GM12878 (cell line): ENCODE data around the gene CRYGD. TPM values are rescaled to one million over a fixed set of nuclear protein-coding genes. Genes with fewer than 3 reads are reported as not detected.

Experiments
- ATAC-seq: fragments of 200-7000 bp; cut with Tn5 transposase; 3 replicates; pipeline ENCODE4 v1.9.1; 2020; ENCODE audit warnings: mild to moderate bottlenecking, moderate library complexity
- BruUV-seq: library from RNA; stranded (reverse); fragments of 400-500 nt; replicated peaks from 2 replicates; lab custom pipeline; 2021; lab: Mats Ljungman, UMichigan
- CTCF ChIA-PET: fragments of 300-600 bp; sonication (Branson Sonifier 250); formaldehyde crosslinking; extraction: SDS; loops from one replicate; lab custom pipeline; 2021; ENCODE audit warnings: inconsistent platforms; lab: Yijun Ruan, JAX
- POLR2A ChIA-PET: fragments of 350-600 bp; formaldehyde crosslinking; extraction: SDS; loops from one replicate; lab custom pipeline; 2021; ENCODE audit warnings: inconsistent platforms; lab: Charles Lee
- RAD21 ChIA-PET: fragments of 300-600 bp; sonication (Branson Sonifier 250); formaldehyde crosslinking; loops from one replicate; lab custom pipeline; 2023; ENCODE audit warnings: antibody characterized with exemption; ENCODE audit not compliant: unreplicated experiment; lab: Charles Lee
- SMC1A ChIA-PET: fragments of 300-600 bp; sonication (Branson Sonifier 250); formaldehyde crosslinking; loops from one replicate; lab custom pipeline; 2023; ENCODE audit not compliant: unreplicated experiment, uncharacterized antibody; lab: Charles Lee
- DNase-seq: peaks from one replicate; pipeline ENCODE4 v3.0.0-alpha.2; 2011; ENCODE audit warnings: low read depth, low spot score
- FAIRE-seq: peaks from 3 replicates; lab custom pipeline; 2011; peaks lifted over from hg19 to GRCh38; lab: Jason Lieb, UNC
- H2AFZ ChIP-seq: 2 replicates; pipeline ENCODE4 v1.6.0; 2011; ENCODE audit warnings: low read depth, low read length, control low read depth; ENCODE audit not compliant: control insufficient read depth
- H3K27ac ChIP-seq: 2 replicates; pipeline ENCODE4 v1.5.1; 2011; ENCODE audit warnings: control low read depth; ENCODE audit not compliant: control insufficient read depth, insufficient read depth
- H3K27me3 ChIP-seq, 2 experiments: replicated peaks in 1 of 2; 2 replicates each; pipeline versions ENCODE4 v1.6.0 to v1.6.1; 2011; ENCODE audit warnings: low read length in 1 of 2; ENCODE audit not compliant: control insufficient read depth in 2 of 2, insufficient read depth in 2 of 2
- H3K36me3 ChIP-seq, 2 experiments: 2 replicates each; pipeline ENCODE4 v1.5.1; 2011; ENCODE audit warnings: low read length in 1 of 2; ENCODE audit not compliant: control insufficient read depth in 2 of 2, insufficient read depth in 2 of 2
- H3K4me1 ChIP-seq: 2 replicates; pipeline ENCODE4 v1.6.1; 2011; ENCODE audit warnings: mild to moderate bottlenecking, low read length, moderate library complexity, mixed read lengths; ENCODE audit not compliant: control insufficient read depth, insufficient read depth
- H3K4me2 ChIP-seq: 2 replicates; pipeline ENCODE4 v1.6.0; 2011; ENCODE audit warnings: control low read depth; ENCODE audit not compliant: control insufficient read depth, insufficient read depth
- H3K4me3 ChIP-seq: fragments of 200-600 bp; sonication (generic); 2 replicates; pipeline ENCODE4 v1.5.1; 2016
- H3K79me2 ChIP-seq: 2 replicates; pipeline ENCODE4 v1.6.0; 2011; ENCODE audit warnings: low read length; ENCODE audit not compliant: control insufficient read depth, insufficient read depth
- H3K9ac ChIP-seq: 2 replicates; pipeline ENCODE4 v1.8.0; 2011; ENCODE audit warnings: low read length, control low read depth, mixed read lengths; ENCODE audit not compliant: control insufficient read depth, insufficient read depth
- H3K9me3 ChIP-seq: replicated peaks from 3 replicates; pipeline ENCODE4 v1.5.1; 2011; ENCODE audit warnings: mild to moderate bottlenecking, low read length; ENCODE audit not compliant: control insufficient read depth, insufficient read depth
- H4K20me1 ChIP-seq: 2 replicates; pipeline ENCODE4 v1.6.0; 2011; ENCODE audit not compliant: control insufficient read depth, insufficient read depth
- E2F4 ChIP-seq: IDR thresholded peaks from 2 replicates; pipeline ENCODE4 v1.6.1; 2012; ENCODE audit warnings: low read depth, low read length, improper control_type of control experiment
- MEF2A ChIP-seq: IDR thresholded peaks from 2 replicates; pipeline ENCODE4 v1.6.1; 2011; ENCODE audit warnings: low read depth, mild to moderate bottlenecking, low read length, moderate library complexity; ENCODE audit not compliant: insufficient read depth
- WGBS: methylation state at CpG from one replicate; pipeline ENCODE4 v1.1.6; 2016; ENCODE audit warnings: low lambda C conversion rate; ENCODE audit not compliant: insufficient replicate concordance, insufficient coverage; ENCODE audit errors: missing lambda C conversion rate; 5-methylcytosine and 5-hydroxymethylcytosine counted together
- in situ Hi-C: fragments of 300-500 bp; cut with MboI; formaldehyde crosslinking; loops from 9 replicates; pipeline ENCODE4 v1.14.3; 2018; ENCODE audit warnings: mixed read lengths
- intact Hi-C: fragments of 100-400 bp; cut with micrococcal nuclease; formaldehyde crosslinking; loops from one replicate; pipeline ENCODE4 v1.14.2; 2022; ENCODE audit not compliant: unreplicated experiment
- polyA plus RNA-seq, 11 experiments: library from polyadenylated mRNA; depleted of rRNA in 4 of 11; unstranded in 6 of 11; stranded (reverse) in 5 of 11; fragments of >200 nt; fragmentation: Nextera tagmentation in 4 of 11; fragmentation: Illumina TruSeq in 1 of 11; extraction: Ambion mirVana in 4 of 11; extraction: Trizol in 1 of 11; gene quantifications; 1 replicate in 1 of 11; 2 replicates in 10 of 11; pipeline versions ENCODE4 v1.2.1 to v1.2.3, GENCODE V29; 2011 to 2016; ENCODE audit warnings: inconsistent platforms in 2 of 11, missing spikeins in 2 of 11, low read depth in 1 of 11
- total RNA-seq, 4 experiments: library from RNA; depleted of rRNA in 3 of 4; stranded (reverse); fragments of >200 nt in 3 of 4; fragmentation: Illumina TruSeq in 1 of 4; extraction: Trizol in 1 of 4; gene quantifications; 2 replicates each; pipeline versions ENCODE4 v1.2.1 to v1.2.3, GENCODE V29; 2013 to 2021

The CRYGD gene
- total and polyA plus RNA-seq, 10 of the 15 experiments (the other 5 are each of a cell fraction or from before 2014, with no cell fraction given), result not detected

DNA sequence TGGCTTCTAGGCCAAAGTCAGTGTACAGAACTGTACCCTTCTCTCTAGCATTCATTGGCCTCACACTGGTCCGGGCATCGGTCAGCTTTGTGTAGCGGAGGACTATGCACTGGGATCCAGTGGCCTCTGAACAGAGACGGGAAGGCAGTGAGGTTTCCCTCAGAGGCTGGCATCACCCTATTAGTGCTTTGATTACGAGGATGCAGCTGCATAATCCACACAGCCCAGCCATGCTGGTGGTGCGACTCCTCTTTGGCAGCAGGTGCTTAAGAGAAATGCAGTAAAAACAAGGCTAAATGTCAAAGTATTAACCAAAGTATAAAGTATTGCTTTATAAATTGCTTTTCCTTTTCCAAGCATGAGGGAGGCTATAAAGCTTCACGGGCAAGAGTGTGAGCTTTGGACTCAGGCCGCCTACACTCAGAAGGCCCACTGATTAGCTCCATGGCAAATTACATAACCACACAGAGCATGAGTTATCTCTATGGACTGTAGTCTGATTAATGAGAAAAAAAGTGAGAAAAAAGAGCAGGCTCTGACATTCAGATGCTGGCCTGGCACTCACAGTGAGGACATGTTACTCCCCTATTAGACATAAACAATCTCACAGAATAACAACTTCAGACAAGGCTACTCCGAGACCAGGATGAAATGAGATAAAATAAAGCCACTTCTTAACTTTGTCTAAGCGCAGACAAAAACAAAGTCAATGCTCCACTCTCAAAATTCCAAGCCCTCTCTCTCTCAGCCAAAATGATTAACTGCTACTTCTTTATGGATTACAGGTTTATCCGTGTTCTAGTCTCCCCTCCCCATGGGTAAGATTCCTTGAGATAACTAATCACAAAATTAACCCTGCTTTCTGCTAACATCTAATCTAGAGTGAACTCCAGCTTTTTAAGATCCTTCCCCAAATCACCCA lies 11.7 kb upstream of the CRYGD start:
- no TSS peak for BruUV-seq
- Histone ChIP-seq H2AFZ (no peak overlapping the region), H3K27ac (no peak overlapping the region), H3K79me2 (no peaks in the 10 kb centered on the region), H4K20me1 (no peaks in the 10 kb centered on the region), H3K4me1 (peaks cover 2% of the 10 kb centered on the region; the same call in 1 of the 2 replicates), H3K9ac (no peak overlapping the region), H3K27me3 (no peaks in the 10 kb centered on the region), H3K9me3 (no peaks in the 10 kb centered on the region; the same call in 2 of the 3 replicates), H3K4me2 (no peak overlapping the region), H3K36me3 (no peaks in the 10 kb centered on the region), H3K4me3 (no peak overlapping the region)
- POLR2A ChIA-PET, result no interaction called here
- ATAC-seq, result no peak
- CTCF ChIA-PET, result no interaction called here
- no peak for FAIRE-seq
- RAD21 ChIA-PET, result no interaction called here
- DNase-seq, result no peak
- in situ Hi-C loops, result no loop called here
- intact Hi-C loops, result no loop called here
- SMC1A ChIA-PET, result interaction anchor here (0.6 kb wide), 1 partner anchor 63 kb away, joined by 3 read pairs; no protein-coding TSS in a partner anchor
- 57% methylated on average over 11 of the region's 11 CpGs for WGBS
- no peak for TF ChIP-seq E2F4
- TF ChIP-seq MEF2A, result no peak
